ENCODE measurements around the gene ZNF281. TPM values are rescaled to one million over a fixed set of nuclear protein-coding genes. Genes with fewer than 3 reads are reported as not detected.
A peak's percentile ranks its signal among the peaks of the same experiment; 100 is the strongest.

The ZNF281 gene
- total and polyA plus RNA-seq, 2 of the 4 experiments (the other 2 are of a cell fraction): 7.0 to 37.5 TPM

- Histone ChIP-seq H3K79me1 (ENCODE audit: low read depth in 1 of 2, low read length in 2 of 2) (no peaks in the 10 kb centered on the region), H3K23ac (ENCODE audit: low read depth, low read length) (no peak overlapping the region), H2BK20ac (ENCODE audit: low read depth, low read length) (peak overlapping the region; percentile 50), H3K9ac (ENCODE audit: low read depth, low read length) (no peak overlapping the region), H4K8ac (ENCODE audit: low read depth in 2 of 2, low read length in 2 of 2) (peak overlapping the region in 1 of 2 experiments; percentile 67; a peak in 2 of 4 replicates), H3K4me3 (ENCODE audit: insufficient read depth, low read depth, low read length) (no peak overlapping the region), H3K36me3 (ENCODE audit: control insufficient read depth, insufficient read depth, low read length) (no peaks in the 10 kb centered on the region), H3K4me1 (ENCODE audit: control insufficient read depth, insufficient read depth, low read length) (no peaks in the 10 kb centered on the region), H3K9me1 (ENCODE audit: insufficient read depth, low read length) (peaks cover 3% of the 10 kb centered on the region), H4K5ac (ENCODE audit: low read depth, low read length) (no peak overlapping the region), H3K27ac (ENCODE audit: insufficient read depth, low read length) (no peak overlapping the region), H3K18ac (ENCODE audit: low read depth, low read length) (no peak overlapping the region), H3K14ac (replicated peaks; ENCODE audit: low read depth, low read length) (peak overlapping the region; percentile 26; the same call in 1 of the 2 replicates), H3K4me2 (ENCODE audit: low read depth, low read length) (no peak overlapping the region), H4K91ac (ENCODE audit: insufficient read depth, low read depth, low read length) (peak overlapping the region; percentile 3; the same call in 1 of the 2 replicates), H3K4ac (ENCODE audit: low read depth, low read length) (peak overlapping the region; percentile 37), H2BK120ac (ENCODE audit: low read depth, low read length) (peak overlapping the region; percentile 28; the same call in 1 of the 2 replicates), H2AK9ac (replicated peaks; ENCODE audit: low read depth, low read length, poor library complexity) (no peak overlapping the region), H2AK5ac (ENCODE audit: low read depth, low read length) (peak overlapping the region; percentile 48; the same call in 1 of the 2 replicates), H4K20me1 (ENCODE audit: insufficient read depth, low read length) (no peaks in the 10 kb centered on the region), H3K56ac (ENCODE audit: extremely low read depth, insufficient read depth, low read length) (no peak overlapping the region), H3K9me3 (ENCODE audit: control insufficient read depth, insufficient read depth, low read length) (no peaks in the 10 kb centered on the region), H2BK5ac (ENCODE audit: low read depth, low read length, poor library complexity, severe bottlenecking) (no peak overlapping the region), H2BK15ac (ENCODE audit: low read depth, low read length) (peak overlapping the region; percentile 26; the same call in 1 of the 3 replicates), H3K27me3 (ENCODE audit: control insufficient read depth, insufficient read depth, low read length) (no peaks in the 10 kb centered on the region), H2AFZ (replicated peaks; ENCODE audit: low read length, poor library complexity) (peak overlapping the region; percentile 72)
- DNase-seq (no peak), ATAC-seq (ENCODE audit: low read depth) (peak; percentile 46)
- intact Hi-C loops (cut with micrococcal nuclease) (no loop called here), dilution Hi-C loops (cut with HindIII; ENCODE audit: low sequenced_read_pairs, unreplicated experiment) (no loop called here), in situ Hi-C loops (cut with MboI; ENCODE audit: low sequenced_read_pairs) (no loop called here)
- TF ChIP-seq CEBPB (IDR thresholded peaks at IDR 0.05; ENCODE audit: low read depth, low read length) (peak; percentile 48), RCOR1 (IDR thresholded peaks at IDR 0.05; ENCODE audit: insufficient replicate concordance, low read length) (no peak), RFX5 (IDR thresholded peaks at IDR 0.05; ENCODE audit: low read depth, low read length) (no peak), RAD21 (IDR thresholded peaks at IDR 0.05; ENCODE audit: low read length) (no peak), BHLHE40 (IDR thresholded peaks at IDR 0.05; ENCODE audit: low read depth, low read length) (no peak), NFE2L2 (IDR thresholded peaks at IDR 0.05; ENCODE audit: low read depth, low read length) (no peak)
- TF ChIP-seq, protein P1, sequence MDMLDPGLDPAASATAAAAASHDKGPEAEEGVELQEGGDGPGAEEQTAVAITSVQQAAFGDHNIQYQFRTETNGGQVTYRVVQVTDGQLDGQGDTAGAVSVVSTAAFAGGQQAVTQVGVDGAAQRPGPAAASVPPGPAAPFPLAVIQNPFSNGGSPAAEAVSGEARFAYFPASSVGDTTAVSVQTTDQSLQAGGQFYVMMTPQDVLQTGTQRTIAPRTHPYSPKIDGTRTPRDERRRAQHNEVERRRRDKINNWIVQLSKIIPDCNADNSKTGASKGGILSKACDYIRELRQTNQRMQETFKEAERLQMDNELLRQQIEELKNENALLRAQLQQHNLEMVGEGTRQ (IDR thresholded peaks at IDR 0.05; ENCODE audit: low read depth, low read length): no peak
- no TSS peak for BruUV-seq (replicated peaks)
- POLR2A ChIA-PET (ENCODE audit: unreplicated experiment): no interaction called here
- CTCF ChIA-PET: no interaction called here
- 56% methylated on average over 2 of the region's 3 CpGs; no CpG with 5 or more reads in 1 of the 2 experiments for WGBS, 2 experiments (ENCODE audit: extremely low coverage in 2 of 2, insufficient read length in 1 of 2)
Measured at GRCh38 chr1:200453553-200453905, 43.7 kb upstream of the ZNF281 start.
